Prostate gland (tissue), 2 donors: ENCODE results near the gene VRK3.

ENCODE experiments used
- POLR2A ChIP-seq: fragments of 450-650 bp; IDR thresholded peaks from one replicate; pipeline ENCODE4 v1.6.1; 2016; ENCODE audit warnings: antibody characterized with exemption, mild to moderate bottlenecking
- POLR2AphosphoS5 ChIP-seq: sonication (generic); formaldehyde crosslinking; IDR thresholded peaks from one replicate; pipeline ENCODE4 v1.6.1; 2017; ENCODE audit warnings: antibody characterized with exemption
- TF ChIP-seq, protein P1 (sequence below), 4 experiments: fragments of 200-600 bp in 2 of 4; fragments of 450-650 bp in 2 of 4; sonication (generic) in 2 of 4; IDR thresholded peaks; 1 replicate in 3 of 4; 2 replicates in 1 of 4; pipeline ENCODE4 v1.5.1; 2016 to 2019; ENCODE audit warnings: antibody characterized with exemption in 4 of 4, mild to moderate bottlenecking in 2 of 4, moderate library complexity in 2 of 4

- TF ChIP-seq, protein P1, sequence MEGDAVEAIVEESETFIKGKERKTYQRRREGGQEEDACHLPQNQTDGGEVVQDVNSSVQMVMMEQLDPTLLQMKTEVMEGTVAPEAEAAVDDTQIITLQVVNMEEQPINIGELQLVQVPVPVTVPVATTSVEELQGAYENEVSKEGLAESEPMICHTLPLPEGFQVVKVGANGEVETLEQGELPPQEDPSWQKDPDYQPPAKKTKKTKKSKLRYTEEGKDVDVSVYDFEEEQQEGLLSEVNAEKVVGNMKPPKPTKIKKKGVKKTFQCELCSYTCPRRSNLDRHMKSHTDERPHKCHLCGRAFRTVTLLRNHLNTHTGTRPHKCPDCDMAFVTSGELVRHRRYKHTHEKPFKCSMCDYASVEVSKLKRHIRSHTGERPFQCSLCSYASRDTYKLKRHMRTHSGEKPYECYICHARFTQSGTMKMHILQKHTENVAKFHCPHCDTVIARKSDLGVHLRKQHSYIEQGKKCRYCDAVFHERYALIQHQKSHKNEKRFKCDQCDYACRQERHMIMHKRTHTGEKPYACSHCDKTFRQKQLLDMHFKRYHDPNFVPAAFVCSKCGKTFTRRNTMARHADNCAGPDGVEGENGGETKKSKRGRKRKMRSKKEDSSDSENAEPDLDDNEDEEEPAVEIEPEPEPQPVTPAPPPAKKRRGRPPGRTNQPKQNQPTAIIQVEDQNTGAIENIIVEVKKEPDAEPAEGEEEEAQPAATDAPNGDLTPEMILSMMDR (IDR thresholded peaks at IDR 0.05): no peak
- no peak for TF ChIP-seq POLR2A
- TF ChIP-seq POLR2AphosphoS5: no peak
These were observed 74.6 kb downstream of the VRK3 start for GRCh38 chr19:49950590-49950948.
